HG03457 (cell line): ENCODE measurements around the gene EEF1AKMT3.
A peak's percentile ranks its signal among the peaks of the same experiment; 100 is the strongest.

Experiments
- ATAC-seq: cut with Tn5 transposase; IDR thresholded peaks from one replicate; pipeline ENCODE4 v1.9.1; 2021; ENCODE audit warnings: moderate number of reproducible peaks; ENCODE audit not compliant: unreplicated experiment

EEF1AKMT3 gene

GRCh38 chr12:57772429-57773322, at the start of gene EEF1AKMT3:
Gene EEF1AKMT3 (plus strand): TSS chr12:57772614. CDS start chr12:57772725, 111 bp downstream.
- ATAC-seq = peak; percentile 15

GRCh38 chr12:57722716-57723629, 49.4 kb upstream of the EEF1AKMT3 start:
- no peak for ATAC-seq

- ATAC-seq = no peak
These were observed 48.8 kb upstream of the EEF1AKMT3 start for GRCh38 chr12:57723630-57723962.

GRCh38 chr12:57724003-57724935, 48.1 kb upstream of the EEF1AKMT3 start:
- ATAC-seq = no peak

GRCh38 chr12:57724936-57725740, 47.3 kb upstream of the EEF1AKMT3 start:
- ATAC-seq = no peak

- no peak for ATAC-seq
These were observed 46.6 kb upstream of the EEF1AKMT3 start for GRCh38 chr12:57725851-57726150.

- ATAC-seq = no peak
These were observed 46.1 kb upstream of the EEF1AKMT3 start for GRCh38 chr12:57726151-57726883.

- ATAC-seq = no peak
These were observed 45.3 kb upstream of the EEF1AKMT3 start for GRCh38 chr12:57726884-57727757.

GRCh38 chr12:57727758-57728395, 44.5 kb upstream of the EEF1AKMT3 start:
- ATAC-seq = no peak

- ATAC-seq = no peak
These were observed 43.0 kb upstream of the EEF1AKMT3 start for GRCh38 chr12:57729321-57729844.

GRCh38 chr12:57730336-57731067, 41.9 kb upstream of the EEF1AKMT3 start:
- ATAC-seq = no peak

GRCh38 chr12:57731411-57732080, 40.9 kb upstream of the EEF1AKMT3 start:
- ATAC-seq = no peak

GRCh38 chr12:57732270-57732669, 40.1 kb upstream of the EEF1AKMT3 start:
- no peak for ATAC-seq

- no peak for ATAC-seq
These were observed 39.5 kb upstream of the EEF1AKMT3 start for GRCh38 chr12:57732726-57733593.

GRCh38 chr12:57733928-57734327, 38.5 kb upstream of the EEF1AKMT3 start:
- ATAC-seq = no peak
